NOMO-1 treated with dmso at 0.1 percent for 144 hours (cell line): ENCODE measurements around the gene PTPRT.

ENCODE experiments used
- DNase-seq: peaks from one replicate; lab custom pipeline; 2025; ENCODE audit not compliant: unreplicated experiment; lab: John Stamatoyannopoulos, UW

PTPRT gene

GRCh38 chr20:43189554-43190331, at the start of gene PTPRT:
Gene PTPRT (minus strand): TSS chr20:43189906. CDS start chr20:43189733, 173 bp downstream.
- no peak for DNase-seq

- DNase-seq: no peak
Measured at GRCh38 chr20:43238833-43239232, 49.1 kb upstream of the PTPRT start.

GRCh38 chr20:43238266-43238665, 48.6 kb upstream of the PTPRT start:
- DNase-seq: no peak

GRCh38 chr20:43237651-43238168, 48.0 kb upstream of the PTPRT start:
- no peak for DNase-seq

- DNase-seq: no peak
Measured at GRCh38 chr20:43235998-43236397, 46.3 kb upstream of the PTPRT start.

- DNase-seq: no peak
Measured at GRCh38 chr20:43231829-43232228, 42.1 kb upstream of the PTPRT start.

GRCh38 chr20:43229696-43230095, 40.0 kb upstream of the PTPRT start:
- DNase-seq: no peak

GRCh38 chr20:43220612-43221011, 30.9 kb upstream of the PTPRT start:
- DNase-seq: no peak

- no peak for DNase-seq
Measured at GRCh38 chr20:43210901-43211300, 21.2 kb upstream of the PTPRT start.

- DNase-seq: no peak
Measured at GRCh38 chr20:43209831-43210230, 20.1 kb upstream of the PTPRT start.

GRCh38 chr20:43205699-43206098, 16.0 kb upstream of the PTPRT start:
- no peak for DNase-seq

- DNase-seq: no peak
Measured at GRCh38 chr20:43202100-43202499, 12.4 kb upstream of the PTPRT start.

- DNase-seq: no peak
Measured at GRCh38 chr20:43198607-43199006, 8.9 kb upstream of the PTPRT start.

GRCh38 chr20:43196243-43196642, 6.5 kb upstream of the PTPRT start:
- no peak for DNase-seq

- no peak for DNase-seq
Measured at GRCh38 chr20:43194137-43194536, 4.4 kb upstream of the PTPRT start.

GRCh38 chr20:43193443-43193842, 3.7 kb upstream of the PTPRT start:
- DNase-seq: no peak

- no peak for DNase-seq
Measured at GRCh38 chr20:43191946-43192863, 2.5 kb upstream of the PTPRT start.

- no peak for DNase-seq
Measured at GRCh38 chr20:43191143-43191542, 1.4 kb upstream of the PTPRT start.

- DNase-seq: no peak
Measured at GRCh38 chr20:43190332-43190953, 737 bp upstream of the PTPRT start.

- no peak for DNase-seq
Measured at GRCh38 chr20:43188861-43189553, 699 bp downstream of the PTPRT start.

GRCh38 chr20:43188234-43188653, 1.5 kb downstream of the PTPRT start:
- no peak for DNase-seq
